HG02588 (cell line): ENCODE results near the gene PRMT5.

ENCODE experiments used
- ATAC-seq: cut with Tn5 transposase; IDR thresholded peaks from one replicate; pipeline ENCODE4 v1.9.1; 2021; ENCODE audit warnings: mild to moderate bottlenecking, moderate library complexity; ENCODE audit not compliant: unreplicated experiment

The PRMT5 gene

DNA sequence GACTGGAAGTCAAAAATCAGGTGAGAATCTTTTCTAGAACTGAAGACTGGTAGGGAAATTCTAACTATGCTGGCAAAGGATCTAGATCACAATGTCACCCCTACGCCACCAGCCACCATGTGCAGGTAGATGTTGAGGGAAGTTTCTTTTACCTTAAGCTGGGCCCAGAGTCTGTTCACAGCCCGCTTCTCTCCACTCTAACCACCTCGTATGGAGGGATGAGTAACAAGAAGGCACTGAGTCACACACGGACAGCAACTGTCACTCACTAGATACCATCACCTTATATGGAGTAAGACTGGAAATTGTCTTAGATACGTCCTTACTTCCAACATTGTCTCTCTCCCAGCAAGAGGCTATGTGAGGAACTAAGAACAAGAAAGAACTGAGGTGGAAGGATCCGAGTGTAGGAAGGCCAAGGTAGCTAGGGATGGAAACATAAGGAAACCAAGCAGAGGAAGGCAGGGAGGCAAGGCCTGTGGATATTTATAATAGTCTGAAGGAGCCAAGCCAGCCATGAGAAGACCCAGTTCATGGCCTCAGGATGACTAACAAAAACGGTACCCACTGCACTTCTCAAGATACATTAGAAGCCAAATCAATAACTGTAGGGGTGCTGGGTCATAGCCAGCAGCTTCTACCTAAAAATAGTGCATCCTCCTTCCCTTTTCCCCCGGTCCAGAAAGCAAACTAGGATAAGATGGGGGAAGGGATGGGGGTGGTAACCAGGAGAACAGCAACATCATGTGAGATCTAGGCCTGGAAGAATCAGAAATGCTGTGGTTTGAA lies 30.7 kb downstream of the PRMT5 start:
- no peak for ATAC-seq

DNA sequence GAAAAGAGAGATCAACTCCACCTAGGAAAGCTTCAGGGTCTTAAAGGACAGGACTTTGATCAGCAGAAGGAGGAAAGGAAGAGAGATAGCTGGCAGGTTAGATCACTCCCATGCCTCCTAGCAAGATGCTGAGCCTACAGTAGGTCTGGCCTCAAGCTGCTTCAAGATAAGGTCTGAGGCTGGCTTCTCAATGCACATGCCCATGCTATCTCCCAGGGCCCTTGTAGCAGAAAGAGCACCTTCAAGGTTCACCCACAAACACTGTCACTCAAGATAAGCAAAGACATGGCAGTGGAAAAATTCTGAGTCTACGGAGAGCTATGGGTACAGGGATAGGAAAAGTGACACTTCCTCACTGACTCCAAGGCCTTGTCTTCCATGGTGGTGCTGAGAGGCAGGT lies 31.8 kb downstream of the PRMT5 start:
- ATAC-seq, result no peak

DNA sequence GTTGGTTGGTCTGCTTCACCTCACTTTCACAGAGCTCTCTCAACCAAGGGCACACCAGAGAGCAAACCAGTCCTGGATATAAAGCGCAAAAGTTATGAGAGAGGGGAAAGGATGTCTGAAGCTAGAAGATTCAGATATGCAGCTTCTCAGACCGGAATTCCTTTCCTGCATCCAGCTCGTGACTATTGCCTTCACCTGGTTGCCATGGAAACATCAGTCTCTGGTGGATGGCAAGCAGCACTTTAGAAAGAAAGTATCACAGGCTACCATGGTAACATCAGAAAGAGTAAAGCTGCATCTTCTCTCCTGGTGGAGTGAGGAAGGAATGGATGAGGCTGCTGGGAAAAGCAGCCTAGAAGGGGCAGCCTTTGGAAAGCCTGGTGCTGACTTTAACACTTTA lies 32.4 kb downstream of the PRMT5 start:
- no peak for ATAC-seq

DNA sequence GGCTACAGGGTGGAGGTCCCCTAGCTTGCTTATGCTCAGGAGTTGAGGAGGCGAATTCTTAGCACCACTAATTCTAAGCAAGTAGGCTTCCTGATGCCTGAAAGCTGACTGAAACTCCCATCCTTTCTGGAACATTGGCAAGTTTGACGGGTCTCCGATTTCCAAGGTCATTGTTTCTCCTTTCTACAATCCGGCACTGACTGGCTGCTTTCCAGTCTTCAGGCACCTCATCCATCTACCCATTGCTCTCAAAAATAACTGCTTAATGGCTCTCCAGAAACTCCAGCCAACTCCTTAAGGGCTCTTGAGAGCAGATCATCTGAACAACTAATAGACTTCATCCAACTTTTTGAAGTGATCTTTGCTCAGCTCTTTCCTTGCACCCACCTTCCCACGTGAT lies 32.8 kb downstream of the PRMT5 start:
- ATAC-seq, result no peak

DNA sequence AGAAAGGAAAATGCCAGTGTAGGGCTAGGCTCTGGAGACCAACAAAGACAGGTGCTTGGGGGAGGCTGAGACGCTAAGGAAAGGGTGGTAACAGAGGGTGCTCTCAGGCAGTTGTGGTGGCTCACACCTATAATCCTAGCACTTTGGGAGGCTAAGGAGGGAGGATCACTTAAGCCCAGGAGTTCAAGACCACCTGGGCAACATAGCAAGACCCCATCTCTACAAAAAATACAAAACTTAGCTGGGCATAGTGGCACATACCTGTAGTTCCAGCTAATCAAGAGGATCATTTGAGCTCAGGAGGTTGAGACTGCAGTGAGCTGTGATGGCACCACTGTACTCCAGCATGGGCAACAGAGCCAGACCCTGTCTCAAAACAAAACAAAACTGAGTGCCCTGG lies 33.8 kb downstream of the PRMT5 start:
- no peak for ATAC-seq

DNA sequence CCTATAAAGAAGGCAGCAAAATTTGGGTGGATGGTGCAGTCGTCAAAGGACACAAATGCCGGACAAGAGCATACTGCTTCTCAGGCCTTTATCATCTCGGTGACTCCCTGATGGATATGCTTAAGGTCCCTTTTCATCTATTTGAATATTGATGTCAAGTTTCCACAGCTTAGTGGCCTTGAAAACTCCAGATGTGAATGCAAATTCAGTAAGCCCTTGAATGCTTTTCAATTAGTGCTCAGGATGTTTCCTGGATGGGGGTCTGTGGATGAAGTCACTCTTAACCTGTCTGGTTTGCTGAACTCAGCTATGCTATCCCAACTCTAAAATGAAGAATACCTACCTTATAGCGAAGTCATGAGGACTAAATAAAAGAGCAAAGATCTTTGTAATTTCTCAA lies 35.5 kb downstream of the PRMT5 start:
- no peak for ATAC-seq

DNA sequence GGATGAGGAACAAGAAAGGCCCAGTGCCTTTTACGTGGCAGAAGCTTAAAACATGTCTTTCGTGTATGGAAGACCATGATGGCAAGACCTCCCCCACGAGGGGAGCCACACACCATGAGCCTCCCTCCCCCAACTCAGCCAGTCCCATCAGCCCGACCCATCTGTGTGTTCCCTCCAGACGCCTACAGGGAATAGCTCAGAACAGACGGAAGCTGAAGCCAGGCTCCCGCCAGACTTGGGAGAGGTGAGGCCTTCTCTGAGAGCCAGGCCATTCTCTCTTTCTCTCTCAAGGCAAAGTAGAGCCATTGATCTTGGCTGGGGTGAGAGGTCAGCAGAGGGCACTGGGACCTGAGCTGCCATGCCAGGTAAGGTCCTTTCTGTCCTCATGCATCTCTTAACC lies 36.7 kb downstream of the PRMT5 start:
- no peak for ATAC-seq

DNA sequence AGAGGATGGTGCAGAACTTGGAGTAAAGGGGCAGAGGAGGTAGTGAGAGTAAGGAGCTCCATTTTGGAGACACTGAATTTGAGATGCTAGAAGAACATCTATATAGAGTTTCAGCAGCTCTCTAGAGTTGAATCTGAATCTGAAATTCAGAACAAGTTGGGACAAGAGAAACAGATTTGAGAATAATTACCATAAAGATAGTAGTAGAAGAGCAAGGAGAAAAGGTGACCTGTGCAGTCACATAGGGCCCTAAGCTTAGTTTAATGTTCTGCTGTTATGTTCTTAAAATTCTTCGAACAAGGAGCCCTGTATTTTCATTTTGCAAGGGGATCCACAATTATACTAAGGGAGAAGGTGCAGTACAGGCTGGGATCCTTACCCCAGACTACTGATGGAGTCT lies 38.8 kb downstream of the PRMT5 start:
- no peak for ATAC-seq

DNA sequence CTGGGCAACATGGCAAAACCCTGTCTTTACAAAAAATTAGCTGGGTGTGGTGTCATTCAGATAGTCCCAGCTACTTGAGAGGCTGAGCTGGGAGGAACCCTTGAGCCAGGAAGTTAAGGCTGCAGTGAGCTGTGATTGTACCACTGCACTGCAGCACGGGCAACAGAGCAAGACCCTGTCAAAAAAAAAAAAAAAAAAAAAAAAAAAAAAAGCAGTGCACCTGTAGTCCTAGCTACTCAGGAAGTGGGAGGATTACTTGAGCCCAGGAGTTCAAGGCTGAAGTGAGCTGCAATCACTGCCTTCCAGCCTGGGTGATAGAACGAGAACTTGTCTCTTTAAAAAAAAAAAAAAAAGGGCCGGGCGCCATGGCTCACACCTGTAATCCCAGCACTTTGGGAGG lies 40.5 kb downstream of the PRMT5 start:
- no peak for ATAC-seq

DNA sequence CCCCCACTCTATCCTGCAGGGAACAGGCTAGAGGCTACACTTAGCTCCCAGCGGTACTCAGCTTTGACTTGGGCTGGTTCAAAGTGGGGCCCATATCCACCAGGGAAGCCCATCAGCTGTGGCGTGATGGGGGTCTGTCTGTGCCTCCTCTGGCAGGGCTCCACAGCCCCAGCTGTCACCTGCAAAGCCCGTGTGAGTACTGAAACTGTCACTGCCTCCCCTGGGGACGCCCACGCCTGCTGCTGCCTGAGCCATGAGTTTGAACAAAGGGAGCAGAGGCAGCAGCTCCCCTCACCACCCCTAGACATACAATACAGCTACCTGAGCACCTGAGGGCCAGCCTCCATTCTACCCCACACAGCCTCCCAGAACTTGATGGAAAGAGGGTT lies 41.2 kb downstream of the PRMT5 start:
- ATAC-seq, result peak; percentile 40

DNA sequence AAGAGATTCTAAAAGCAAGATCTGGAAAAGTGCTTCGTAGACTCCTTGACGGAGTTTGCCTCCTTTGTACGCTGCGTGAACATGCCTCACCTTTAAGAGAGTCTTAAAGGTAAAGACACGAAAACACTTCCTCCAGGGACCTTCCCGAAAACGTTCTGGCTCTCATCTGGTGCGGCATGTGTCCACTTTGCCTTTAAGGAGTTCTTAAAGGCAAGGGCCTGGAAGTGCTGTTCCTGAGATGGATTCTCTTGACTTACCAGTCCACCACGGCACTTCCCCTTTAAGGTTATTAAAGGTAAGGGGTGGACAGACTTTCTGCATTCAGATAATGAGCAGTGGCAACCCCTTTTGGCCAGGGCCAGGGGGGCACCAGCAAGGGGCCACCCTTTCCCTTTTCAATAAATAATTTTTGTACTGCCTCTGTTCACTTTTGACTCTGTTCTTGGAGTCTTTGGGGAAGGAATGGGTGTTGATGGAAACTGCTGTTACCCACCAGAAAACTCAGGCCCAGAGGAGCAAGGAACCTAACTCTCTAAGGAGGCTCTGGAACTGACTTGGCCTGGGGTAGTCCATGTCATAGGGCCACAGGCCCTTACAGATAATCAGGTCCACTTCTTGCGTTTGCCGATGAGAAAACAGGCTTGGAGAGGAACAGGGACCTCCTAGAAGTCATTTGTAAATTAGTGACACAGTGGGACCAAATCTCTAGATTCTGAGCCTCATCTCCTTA lies 41.8 kb downstream of the PRMT5 start:
- peak; percentile 38 for ATAC-seq

DNA sequence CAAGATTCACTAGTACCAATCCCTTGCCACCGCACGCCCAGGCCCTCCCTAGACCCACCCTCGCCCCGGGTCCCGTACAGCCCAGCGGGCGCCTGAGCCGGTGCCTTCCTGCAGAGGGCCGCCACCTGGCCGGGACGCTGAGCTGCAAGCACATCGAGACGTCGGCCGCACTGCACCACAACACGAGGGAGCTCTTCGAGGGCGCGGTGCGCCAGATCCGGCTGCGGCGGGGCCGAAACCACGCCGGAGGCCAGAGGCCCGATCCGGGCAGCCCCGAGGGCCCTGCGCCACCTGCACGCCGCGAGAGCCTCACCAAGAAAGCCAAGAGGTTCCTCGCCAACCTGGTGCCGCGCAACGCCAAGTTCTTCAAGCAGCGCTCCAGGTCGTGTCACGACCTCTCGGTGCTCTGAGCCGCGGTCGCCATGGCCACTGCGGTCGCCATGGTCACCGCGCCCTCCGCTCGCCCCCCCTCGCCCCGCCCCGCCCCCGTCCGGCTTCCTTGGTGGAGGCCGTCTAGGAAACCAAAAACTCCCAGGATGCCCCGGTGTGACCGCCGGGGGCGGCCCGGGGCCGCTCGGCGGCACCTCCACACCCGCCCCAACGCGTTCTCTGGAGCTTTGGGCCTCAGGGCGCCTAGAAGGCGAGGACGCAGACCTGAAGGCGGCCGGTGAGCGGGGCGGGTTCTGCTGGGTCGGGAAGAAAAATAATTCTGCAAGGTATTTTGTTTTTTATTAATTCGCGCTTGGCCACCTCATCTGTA lies 42.5 kb downstream of the PRMT5 start:
- ATAC-seq, result peak; percentile 54

DNA sequence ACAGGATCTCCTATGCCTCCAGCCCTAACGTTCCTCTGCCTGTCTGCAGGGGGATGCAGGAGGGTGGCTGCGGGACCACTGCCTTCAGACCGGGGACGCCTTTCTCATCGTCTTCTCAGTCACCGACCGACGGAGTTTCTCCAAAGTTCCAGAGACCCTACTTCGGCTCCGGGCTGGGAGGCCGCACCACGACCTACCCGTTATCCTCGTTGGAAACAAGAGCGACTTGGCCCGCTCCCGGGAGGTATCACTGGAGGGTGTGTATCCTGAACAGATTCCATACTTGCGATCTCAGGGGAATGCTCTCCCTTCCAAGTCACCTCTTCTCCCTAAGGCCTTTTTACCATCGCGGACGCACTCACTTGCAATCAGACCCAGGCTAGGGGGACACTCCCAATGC lies 43.2 kb downstream of the PRMT5 start:
- no peak for ATAC-seq

DNA sequence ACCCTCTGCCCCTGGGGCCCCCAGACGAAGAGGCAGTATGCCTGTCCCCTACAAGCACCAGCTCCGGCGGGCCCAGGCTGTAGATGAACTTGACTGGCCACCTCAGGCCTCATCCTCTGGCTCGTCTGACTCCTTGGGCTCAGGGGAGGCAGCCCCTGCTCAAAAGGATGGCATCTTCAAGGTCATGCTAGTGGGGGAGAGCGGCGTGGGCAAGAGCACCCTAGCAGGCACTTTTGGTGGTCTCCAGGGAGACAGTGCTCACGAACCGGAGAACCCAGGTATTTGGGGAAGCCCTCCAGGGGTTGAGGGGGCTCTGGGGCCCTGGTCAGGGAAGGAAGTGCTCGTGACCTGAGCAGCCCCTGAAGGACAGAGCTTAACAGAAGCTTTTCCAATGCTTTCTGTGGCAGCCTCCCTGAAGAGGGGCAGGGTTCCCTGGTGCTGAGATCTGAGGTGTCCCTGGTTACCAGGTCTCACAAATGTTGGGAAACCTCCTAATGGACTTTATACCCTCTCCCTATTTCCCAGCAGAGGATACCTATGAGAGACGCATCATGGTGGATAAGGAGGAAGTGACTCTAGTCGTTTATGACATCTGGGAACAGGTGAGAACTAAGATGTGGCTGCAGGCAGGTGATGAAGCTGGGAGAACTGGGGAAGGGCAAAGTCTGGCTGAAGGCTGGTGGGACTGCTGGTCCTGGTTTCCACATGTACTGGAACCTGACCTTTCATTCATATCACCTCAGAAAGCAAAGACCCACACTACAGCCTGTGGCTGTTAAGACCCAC lies 44.2 kb downstream of the PRMT5 start:
- no peak for ATAC-seq

DNA sequence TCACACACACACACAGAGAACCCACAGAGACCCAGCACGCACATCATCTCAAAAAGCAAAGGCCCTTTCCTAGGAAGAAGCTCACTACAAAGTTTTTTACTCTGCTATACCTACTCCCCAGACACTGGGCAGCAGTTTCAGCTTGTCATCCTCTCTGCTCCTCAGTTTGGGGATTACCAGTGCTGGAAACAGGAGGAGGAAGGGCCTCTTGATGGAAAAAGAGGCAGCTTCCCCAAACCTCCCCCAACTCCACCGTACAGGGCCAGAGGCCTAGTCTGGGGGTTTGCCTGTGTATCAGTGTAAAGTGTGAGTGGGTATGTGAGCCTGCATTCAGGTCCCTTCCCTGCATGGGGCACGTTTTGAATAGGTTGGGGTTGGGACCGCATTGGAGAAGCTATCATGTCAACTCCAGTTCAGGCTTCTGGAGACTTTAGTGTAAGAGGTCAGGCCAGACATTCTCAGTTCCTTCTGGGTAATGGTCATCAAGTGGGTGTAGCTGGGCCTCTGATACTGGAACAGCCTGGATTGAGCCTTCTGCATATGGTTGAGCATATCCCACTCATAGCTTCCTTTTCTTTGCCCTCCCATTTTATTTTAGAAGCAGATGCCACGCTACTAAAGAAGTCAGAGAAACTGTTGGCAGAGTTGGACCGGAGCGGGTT lies 45.0 kb downstream of the PRMT5 start:
- no peak for ATAC-seq

DNA sequence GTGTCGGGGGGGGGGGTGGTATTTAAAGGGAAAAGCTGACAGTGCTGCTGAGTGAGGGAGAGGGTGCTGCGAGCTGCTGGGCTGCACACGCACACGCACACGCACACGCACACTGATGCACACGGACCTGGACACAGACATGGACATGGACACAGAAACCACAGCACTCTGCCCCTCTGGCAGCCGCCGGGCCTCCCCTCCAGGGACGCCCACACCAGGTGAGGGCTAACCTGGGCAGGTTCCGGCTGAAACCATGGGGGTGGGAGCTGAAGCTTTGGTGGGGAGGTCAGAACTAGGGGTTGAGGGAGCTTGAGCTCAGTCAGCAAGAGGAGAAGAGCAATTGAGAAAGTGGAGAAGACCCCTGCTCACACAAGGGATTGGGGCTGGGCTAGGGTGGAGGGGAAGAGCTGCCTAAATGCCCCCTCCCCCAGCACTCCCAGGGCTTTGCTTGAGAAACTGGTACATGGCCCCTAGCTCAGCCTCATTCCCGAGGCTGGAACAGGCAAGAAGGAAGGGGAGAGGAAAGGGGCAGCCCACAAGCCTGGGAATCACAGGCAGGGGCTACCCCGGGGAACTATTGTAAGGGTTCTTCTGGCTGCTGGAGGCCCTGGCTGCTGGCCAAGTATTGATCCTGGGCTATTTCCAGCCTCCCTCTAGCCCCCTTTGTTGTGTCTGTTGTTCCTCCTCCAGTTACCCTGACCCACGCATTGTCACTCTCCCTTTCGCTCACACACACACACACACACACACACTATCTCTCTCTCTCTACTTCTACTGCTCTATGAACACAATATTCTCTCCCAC lies 45.8 kb downstream of the PRMT5 start, which contains the start of gene REM2:
REM2 (plus strand) TSS at position 50 of the 804 bp plus-strand sequence; CDS start at position 116, 66 bp downstream.
- ATAC-seq, result no peak

DNA sequence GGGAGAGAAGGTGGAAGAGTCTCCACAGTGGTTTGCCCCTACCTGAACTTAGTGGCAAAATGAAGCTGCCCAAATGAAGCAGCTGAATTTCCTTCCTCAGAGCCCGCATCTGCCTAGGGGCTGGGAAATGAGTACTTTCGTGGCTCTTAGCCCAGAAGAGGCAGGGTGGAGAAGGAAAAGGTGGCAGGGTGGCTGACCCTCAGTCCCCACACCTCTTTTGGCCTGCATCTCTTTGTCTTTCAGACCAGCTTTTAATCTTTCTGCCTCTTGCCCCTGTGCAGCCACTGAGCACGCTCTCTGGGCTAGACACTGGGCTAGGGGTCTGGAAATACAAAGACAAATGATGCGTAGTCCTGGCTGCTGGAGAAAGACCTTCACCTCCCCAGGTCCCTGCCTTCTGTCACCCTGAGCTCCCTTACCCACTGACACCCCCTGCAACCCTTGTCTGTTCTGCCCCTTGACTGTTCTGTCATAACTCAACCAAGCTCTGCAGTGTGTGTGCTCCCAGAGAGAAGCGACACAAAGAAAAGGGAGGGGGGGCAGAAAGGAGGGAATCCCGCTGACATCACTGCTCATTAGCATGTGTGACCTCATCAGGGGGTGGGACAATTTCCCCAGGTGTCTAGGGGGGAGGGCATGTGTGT lies 46.5 kb downstream of the PRMT5 start:
- no peak for ATAC-seq

DNA sequence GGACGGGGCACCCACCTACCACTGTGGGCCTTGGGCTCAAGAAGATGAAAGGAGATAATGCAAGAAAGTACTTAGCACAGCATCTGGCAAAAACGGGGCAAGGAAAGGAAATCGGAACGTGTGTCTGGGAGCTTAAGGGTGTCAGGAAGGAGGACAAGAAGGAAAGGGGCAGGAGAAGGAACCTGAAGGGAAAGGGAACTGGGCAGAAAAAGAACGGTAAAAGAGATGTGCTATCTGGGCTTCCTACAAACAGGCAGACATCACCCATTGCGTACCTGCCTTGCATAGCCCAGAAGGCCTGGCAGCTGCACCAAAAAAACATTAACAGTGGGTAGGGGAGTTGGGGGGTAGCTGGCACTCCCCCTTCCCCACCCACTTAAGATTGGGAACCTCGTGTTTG lies 47.1 kb downstream of the PRMT5 start:
- no peak for ATAC-seq
